SK-N-SH treated with all-trans-retinoic acid at 6 μM for 48 hours (cell line): Measurements from ENCODE around the gene AP2A2.

ENCODE experiments used
- ATAC-seq: fragments of 200-7000 bp; cut with Tn5 transposase; 3 replicates; pipeline ENCODE4 v1.9.1; 2020; ENCODE audit warnings: mild to moderate bottlenecking, moderate library complexity
- ARNTL ChIP-seq: fragments of 450-650 bp; formaldehyde crosslinking; IDR thresholded peaks from 2 replicates; pipeline ENCODE4 v1.5.0; 2020; ENCODE audit warnings: low read depth, mild to moderate bottlenecking, moderate library complexity, borderline replicate concordance
- BACH2 ChIP-seq: fragments of 250-450 bp; sonication (Bioruptor Pico); IDR thresholded peaks from 2 replicates; pipeline ENCODE4 v1.9.0; 2021; ENCODE audit warnings: mild to moderate bottlenecking, borderline replicate concordance
- CREB5 ChIP-seq: fragments of 250-450 bp; sonication (Bioruptor Pico); IDR thresholded peaks from 2 replicates; pipeline ENCODE4 v1.5.1; 2020; ENCODE audit warnings: low read depth, mild to moderate bottlenecking, moderate library complexity
- CSRNP3 ChIP-seq: fragments of 250-450 bp; sonication (Bioruptor Pico); IDR thresholded peaks from 2 replicates; pipeline ENCODE4 v1.5.1; 2021; ENCODE audit warnings: mild to moderate bottlenecking, moderate library complexity
- ESRRG ChIP-seq: fragments of 250-450 bp; sonication (Bioruptor Pico); IDR thresholded peaks from 2 replicates; pipeline ENCODE4 v1.6.1; 2021; ENCODE audit warnings: mild to moderate bottlenecking
- GLIS3 ChIP-seq: fragments of 250-450 bp; sonication (Bioruptor Pico); IDR thresholded peaks from 2 replicates; pipeline ENCODE4 v1.5.0; 2020; ENCODE audit warnings: mild to moderate bottlenecking, moderate library complexity
- ISL1 ChIP-seq: fragments of 250-450 bp; sonication (Bioruptor Pico); IDR thresholded peaks from 2 replicates; pipeline ENCODE4 v2.1.2; 2022; ENCODE audit warnings: mild to moderate bottlenecking, moderate library complexity
- OSR1 ChIP-seq: fragments of 250-450 bp; sonication (Bioruptor Pico); IDR thresholded peaks from 2 replicates; pipeline ENCODE4 v1.8.0; 2022; ENCODE audit warnings: moderate library complexity, mild to moderate bottlenecking, inconsistent platforms
- PATZ1 ChIP-seq: fragments of 250-450 bp; sonication (Bioruptor Pico); IDR thresholded peaks from 2 replicates; pipeline ENCODE4 v1.8.0; 2020; ENCODE audit warnings: mild to moderate bottlenecking, moderate library complexity, borderline replicate concordance
- POU6F1 ChIP-seq: fragments of 250-450 bp; sonication (Bioruptor Pico); IDR thresholded peaks from 2 replicates; pipeline ENCODE4 v1.8.0; 2021; ENCODE audit warnings: low read depth, mild to moderate bottlenecking, moderate library complexity, borderline replicate concordance
- PPARA ChIP-seq: fragments of 250-450 bp; sonication (Bioruptor Pico); IDR thresholded peaks from 2 replicates; pipeline ENCODE4 v1.5.0; 2020; ENCODE audit warnings: mild to moderate bottlenecking, borderline replicate concordance
- TCF4 ChIP-seq: fragments of 250-450 bp; sonication (Bioruptor Pico); IDR thresholded peaks from 2 replicates; pipeline ENCODE4 v1.8.0; 2021; ENCODE audit warnings: mild to moderate bottlenecking, moderate library complexity, borderline replicate concordance
- TOX ChIP-seq: fragments of 250-450 bp; sonication (Bioruptor Pico); IDR thresholded peaks from 2 replicates; pipeline ENCODE4 v1.8.0; 2021; ENCODE audit warnings: mild to moderate bottlenecking, moderate library complexity, borderline replicate concordance
- TSHZ2 ChIP-seq: fragments of 250-450 bp; sonication (Bioruptor Pico); IDR thresholded peaks from 2 replicates; pipeline ENCODE4 v1.5.0; 2020; ENCODE audit warnings: mild to moderate bottlenecking, moderate library complexity
- ZC3H10 ChIP-seq: fragments of 250-450 bp; sonication (Bioruptor Pico); IDR thresholded peaks from 2 replicates; pipeline ENCODE4 v1.5.1; 2021; ENCODE audit warnings: mild to moderate bottlenecking, moderate library complexity
- ZFP3 ChIP-seq: fragments of 250-450 bp; sonication (Bioruptor Pico); IDR thresholded peaks from 2 replicates; pipeline ENCODE4 v1.5.0; 2020; ENCODE audit warnings: mild to moderate bottlenecking, moderate library complexity
- ZFP30 ChIP-seq: fragments of 450-650 bp; formaldehyde crosslinking; IDR thresholded peaks from 2 replicates; pipeline ENCODE4 v1.5.0; 2022; ENCODE audit warnings: mild to moderate bottlenecking, moderate library complexity
- ZNF565 ChIP-seq: fragments of 450-650 bp; formaldehyde crosslinking; conservative IDR thresholded peaks from 2 replicates; pipeline ENCODE4 v1.5.0; 2020; ENCODE audit warnings: low read depth, mild to moderate bottlenecking, moderate library complexity

Gene AP2A2

GRCh38 chr11:884578-885070, 41.0 kb upstream of the AP2A2 start:
- TF ChIP-seq GLIS3 (CRISPR knock-in tag) = no peak
- no peak for TF ChIP-seq ARNTL (CRISPR knock-in tag)
- no peak for TF ChIP-seq TCF4 (CRISPR knock-in tag)
- ATAC-seq = no peak

- ATAC-seq = no peak
- TF ChIP-seq ZFP3 (CRISPR knock-in tag) = no peak
- TF ChIP-seq ISL1 (CRISPR knock-in tag) = no peak
- TF ChIP-seq, all 23 proteins: peak for 0
Observed at GRCh38 chr11:886568-886967, 39.1 kb upstream of the AP2A2 start.

GRCh38 chr11:887589-887988, 38.1 kb upstream of the AP2A2 start:
- TF ChIP-seq ZFP30 (CRISPR knock-in tag) (no peak), ESRRG (CRISPR knock-in tag) (no peak), TSHZ2 (CRISPR knock-in tag) (no peak), ZFP3 (CRISPR knock-in tag) (no peak), PPARA (no peak), TCF4 (CRISPR knock-in tag) (no peak), BACH2 (no peak)
- no peak for ATAC-seq

GRCh38 chr11:888310-889212, 37.1 kb upstream of the AP2A2 start:
- TF ChIP-seq TCF4 (CRISPR knock-in tag) = no peak
- TF ChIP-seq ZNF565 (CRISPR knock-in tag) = no peak
- TF ChIP-seq PPARA = no peak
- TF ChIP-seq BACH2 = no peak
- TF ChIP-seq ARNTL (CRISPR knock-in tag) = no peak
- no peak for TF ChIP-seq ZFP3 (CRISPR knock-in tag)
- TF ChIP-seq CSRNP3 = no peak
- no peak for TF ChIP-seq CREB5 (CRISPR knock-in tag)
- no peak for TF ChIP-seq ISL1 (CRISPR knock-in tag)
- TF ChIP-seq, all 23 proteins: peak for 0
- no peak for ATAC-seq

GRCh38 chr11:889257-889656, 36.4 kb upstream of the AP2A2 start:
- no peak for ATAC-seq
- TF ChIP-seq POU6F1 (CRISPR knock-in tag) (no peak), TOX (CRISPR knock-in tag) (no peak), GLIS3 (CRISPR knock-in tag) (no peak), ESRRG (CRISPR knock-in tag) (no peak), CREB5 (CRISPR knock-in tag) (no peak), CSRNP3 (no peak), BACH2 (no peak), ISL1 (CRISPR knock-in tag) (no peak), ARNTL (CRISPR knock-in tag) (no peak), OSR1 (CRISPR knock-in tag) (no peak), PATZ1 (CRISPR knock-in tag) (no peak), ZFP3 (CRISPR knock-in tag) (no peak), ZC3H10 (CRISPR knock-in tag) (no peak), ZFP30 (CRISPR knock-in tag) (no peak), PPARA (no peak), TCF4 (CRISPR knock-in tag) (no peak)
